Activated CD8-positive, alpha-beta memory T cell treated with anti-CD3 and anti-CD28 coated beads for 24 hours (primary cell): ENCODE data around the gene JOSD2.
"Not testable (repeated sequence)": the region's sequence is repeated elsewhere in the genome, so short reads cannot be mapped to it uniquely, and the experiment has no call there.

Experiments used
- DNase-seq: peaks from one replicate; pipeline ENCODE4 v3.0.0-alpha.2; 2020

The JOSD2 gene

DNA sequence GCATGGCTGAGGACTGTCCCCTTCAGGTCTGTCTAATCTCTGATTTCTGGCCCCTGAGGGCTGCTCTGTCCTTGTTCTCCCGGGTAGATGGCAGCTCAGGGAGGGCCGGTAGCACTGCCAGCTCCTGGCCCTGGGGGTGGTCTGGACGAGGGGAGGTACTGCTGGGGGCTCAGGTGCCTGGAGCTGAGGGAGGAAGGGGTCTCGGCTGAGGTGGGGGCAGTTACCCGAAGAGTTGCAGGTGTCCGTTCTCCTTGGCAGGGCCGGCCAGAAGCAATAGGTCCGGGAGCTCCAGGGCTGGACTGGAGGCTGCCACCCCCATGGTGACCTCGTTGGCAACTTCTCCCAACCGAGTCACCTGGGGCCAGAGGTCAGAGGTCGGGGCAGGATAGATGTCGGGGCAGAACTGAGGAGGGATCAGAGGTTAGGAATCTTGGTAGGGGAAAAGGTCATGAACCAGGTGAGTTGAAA is 35.9 kb downstream of the JOSD2 start:
- DNase-seq: no peak

DNA sequence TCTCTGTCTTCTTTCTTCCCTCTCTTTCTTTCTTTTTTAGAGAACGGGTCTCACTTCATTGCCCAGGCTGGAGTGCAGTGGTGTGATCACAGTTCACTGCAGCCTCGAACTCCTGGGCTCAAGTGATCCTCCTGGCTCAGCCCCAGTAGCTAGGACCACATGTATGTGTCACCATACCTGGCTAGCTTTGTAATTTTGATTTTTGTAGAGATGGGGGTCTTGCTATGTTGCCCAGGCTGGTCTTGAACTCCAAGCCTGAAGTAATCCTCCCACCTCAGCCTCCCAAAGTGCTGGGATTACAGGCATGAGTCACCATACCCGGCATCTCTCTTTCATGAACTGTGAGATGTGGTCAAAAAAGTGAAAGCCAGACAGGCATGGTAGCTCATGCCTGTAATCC is 37.7 kb downstream of the JOSD2 start:
- DNase-seq: not testable (repeated sequence)

DNA sequence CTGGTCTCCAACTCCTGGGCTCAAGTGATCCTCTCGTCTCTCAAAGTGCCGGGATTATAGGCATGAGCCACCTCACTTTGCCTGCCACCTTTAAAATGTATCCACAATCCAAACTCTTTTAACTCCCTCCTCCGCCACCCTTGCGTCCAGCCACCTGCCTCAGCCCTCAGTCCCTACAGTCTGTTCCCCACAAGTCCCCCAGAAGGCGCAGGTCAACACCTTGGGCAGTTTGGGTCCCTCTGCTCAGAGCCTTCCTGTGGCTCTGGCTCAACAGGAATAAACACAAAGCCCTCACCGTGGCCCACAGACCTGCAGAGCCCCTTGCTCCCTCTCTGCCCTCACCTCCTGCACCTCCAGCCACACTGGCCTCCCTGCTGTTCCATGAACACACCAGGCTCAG is 42.2 kb downstream of the JOSD2 start:
- DNase-seq: no peak

DNA sequence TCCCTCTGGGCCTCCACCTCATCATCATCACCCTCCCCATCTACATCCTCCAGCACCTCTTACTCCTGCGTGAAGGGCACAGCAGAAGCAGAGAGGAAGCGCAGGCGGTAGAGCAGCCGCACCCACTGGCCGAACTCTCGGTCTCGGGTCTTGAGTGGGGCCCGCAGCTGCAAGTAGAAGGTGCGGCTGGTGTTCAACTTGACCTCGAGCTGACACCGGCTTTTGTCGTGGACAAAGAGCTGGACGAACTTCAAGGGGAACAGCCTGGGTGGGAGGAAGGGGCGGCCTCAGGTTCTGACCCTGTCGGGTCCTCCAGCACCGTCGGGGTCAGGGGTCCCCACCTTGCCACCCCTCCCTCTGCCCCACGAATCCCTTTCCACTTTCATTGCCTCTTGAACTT is 43.4 kb downstream of the JOSD2 start:
- no peak for DNase-seq

DNA sequence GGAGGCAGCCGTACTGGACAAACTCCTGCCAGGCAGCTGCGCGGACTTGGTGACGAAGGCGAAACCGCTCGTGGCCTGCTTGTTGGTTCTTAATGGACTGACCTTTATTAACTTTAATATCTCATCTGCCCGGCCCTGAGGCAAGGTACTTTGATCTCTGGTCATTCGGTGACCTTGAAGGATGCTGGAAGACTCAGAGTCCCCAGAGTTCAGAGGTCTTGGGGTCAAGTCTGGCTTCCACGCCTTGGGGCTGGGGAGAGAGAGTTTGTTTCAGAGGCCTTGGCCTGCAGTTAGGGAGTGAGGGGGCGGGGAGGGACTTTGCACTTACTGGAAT is 44.3 kb downstream of the JOSD2 start:
- no peak for DNase-seq

DNA sequence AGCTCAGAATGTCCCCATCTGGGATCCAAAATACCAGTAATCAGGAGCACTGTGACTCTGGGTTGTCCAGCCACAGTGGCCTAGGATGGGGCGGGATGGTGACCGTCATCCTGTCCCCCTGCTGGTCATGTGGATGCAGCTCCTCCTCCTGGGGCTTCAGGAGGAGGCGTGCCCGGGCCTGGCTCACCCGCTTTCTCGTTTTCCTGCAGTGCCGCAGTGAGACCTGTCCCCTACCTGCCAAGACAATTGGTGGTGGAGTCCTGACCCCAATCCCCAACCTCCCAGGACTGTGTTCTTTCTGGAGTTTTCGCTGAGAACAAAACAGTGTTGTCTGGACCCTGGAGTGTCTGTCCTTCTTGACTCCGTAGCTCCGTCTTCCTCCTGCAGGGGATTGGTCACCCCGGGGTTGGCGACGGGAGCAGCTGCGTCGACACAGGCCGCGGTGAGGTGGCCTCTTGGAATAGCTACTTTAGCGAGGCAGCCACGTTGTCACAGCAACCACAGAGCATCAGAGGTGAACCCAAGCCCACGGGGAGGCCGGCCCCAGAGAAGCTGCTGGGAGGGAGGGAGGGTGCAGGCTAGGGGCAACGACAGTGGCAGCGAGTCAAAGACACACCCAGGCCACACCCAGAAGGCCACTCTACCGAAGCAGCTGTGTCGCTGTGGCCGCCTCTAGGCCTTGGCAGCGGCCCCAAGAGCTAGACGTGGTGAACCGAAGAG is 44.8 kb downstream of the JOSD2 start:
- DNase-seq: no peak

DNA sequence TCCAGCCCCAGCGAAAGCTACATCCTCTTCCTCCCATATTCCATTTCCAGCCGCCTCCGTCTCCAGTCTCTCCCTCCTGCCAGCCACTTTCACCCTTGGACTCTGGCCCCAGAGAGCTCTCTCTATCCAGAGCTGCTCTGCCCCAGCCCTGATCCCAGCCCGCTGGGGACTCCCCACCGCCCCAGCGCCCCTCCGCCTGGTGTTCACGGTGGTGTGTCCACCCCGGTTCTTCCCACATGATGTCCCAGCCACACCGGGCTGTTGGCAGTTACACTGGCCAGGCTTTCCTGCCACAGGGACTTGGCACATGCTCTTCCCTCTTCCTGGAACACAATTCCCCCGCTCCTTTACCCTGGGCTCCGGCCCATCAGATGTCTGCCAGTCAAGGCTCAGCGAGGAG is 46.0 kb downstream of the JOSD2 start:
- DNase-seq: no peak

DNA sequence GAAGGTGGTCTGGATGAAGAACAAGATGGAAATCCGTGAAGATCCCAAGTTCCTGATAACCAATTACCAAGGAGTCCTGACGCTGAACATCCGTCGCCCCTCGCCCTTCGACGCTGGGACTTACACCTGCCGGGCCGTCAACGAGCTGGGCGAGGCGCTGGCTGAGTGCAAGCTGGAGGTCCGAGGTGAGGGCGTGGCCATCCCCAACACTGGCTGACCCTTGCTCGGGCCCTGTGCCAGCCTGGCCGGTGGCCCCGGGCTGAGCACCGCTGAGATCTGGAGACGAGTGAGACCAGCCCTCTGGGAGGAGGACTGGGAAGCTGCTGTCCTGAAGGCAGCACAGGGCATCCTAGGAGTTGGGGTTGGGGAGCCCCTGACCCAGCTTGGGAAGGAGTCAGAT is 46.6 kb downstream of the JOSD2 start:
- DNase-seq: no peak

DNA sequence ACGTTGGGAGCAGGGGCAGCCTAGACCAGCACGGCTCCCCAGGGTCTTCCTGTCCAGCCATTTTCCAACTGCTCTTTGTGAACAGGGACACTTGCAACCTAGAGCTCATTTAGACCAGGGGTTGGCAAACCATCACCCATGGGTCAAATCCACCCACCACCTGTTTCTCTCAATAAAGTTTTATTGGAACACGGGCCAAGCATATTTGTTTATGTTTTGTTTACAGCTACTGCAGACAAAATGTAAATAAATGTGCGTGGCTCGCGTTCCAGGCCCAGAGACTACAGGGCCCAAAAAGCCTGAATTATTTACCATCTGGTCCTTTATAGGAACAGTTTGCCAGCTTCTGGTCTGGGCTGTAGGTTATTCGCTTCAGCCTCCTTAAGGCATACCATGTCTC is 48.0 kb downstream of the JOSD2 start:
- no peak for DNase-seq

DNA sequence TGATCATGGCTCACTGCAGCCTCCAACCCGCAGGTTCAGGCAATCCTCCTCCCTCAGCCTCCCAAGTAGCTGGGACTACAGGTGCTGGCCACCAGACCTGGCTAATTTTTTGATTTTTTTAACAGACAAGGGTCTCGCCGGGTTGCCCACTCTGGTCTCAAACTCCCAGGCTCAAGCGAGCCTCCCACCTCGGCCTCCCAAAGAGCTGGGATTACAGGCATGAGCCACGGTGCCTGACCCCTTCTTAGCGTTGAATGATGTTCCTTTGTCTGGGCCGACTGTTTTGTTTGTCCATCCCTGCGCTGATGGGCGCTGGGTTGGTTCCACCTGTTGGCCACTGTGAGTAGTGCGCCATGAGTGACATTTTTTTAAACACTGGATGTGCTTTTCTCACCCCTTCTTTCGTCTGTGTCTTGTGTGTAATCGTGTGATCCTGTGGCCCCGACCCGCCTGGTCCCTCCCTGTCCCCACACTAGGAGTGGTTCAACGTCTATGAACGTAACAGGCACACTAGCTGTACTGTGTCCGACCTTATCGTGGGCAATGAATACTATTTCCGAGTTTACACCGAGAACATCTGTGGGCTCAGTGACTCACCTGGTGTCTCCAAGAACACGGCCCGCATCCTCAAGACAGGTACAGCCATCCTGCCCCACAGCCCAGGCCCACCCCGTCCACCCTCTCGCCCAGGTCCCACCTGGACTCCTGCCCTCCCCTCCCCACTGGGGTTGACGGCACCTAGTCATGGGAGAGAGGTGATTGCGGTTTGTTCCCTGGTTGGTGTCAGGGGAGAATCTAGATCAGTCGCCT is 49.7 kb downstream of the JOSD2 start:
- peak; percentile 81 for DNase-seq

DNA sequence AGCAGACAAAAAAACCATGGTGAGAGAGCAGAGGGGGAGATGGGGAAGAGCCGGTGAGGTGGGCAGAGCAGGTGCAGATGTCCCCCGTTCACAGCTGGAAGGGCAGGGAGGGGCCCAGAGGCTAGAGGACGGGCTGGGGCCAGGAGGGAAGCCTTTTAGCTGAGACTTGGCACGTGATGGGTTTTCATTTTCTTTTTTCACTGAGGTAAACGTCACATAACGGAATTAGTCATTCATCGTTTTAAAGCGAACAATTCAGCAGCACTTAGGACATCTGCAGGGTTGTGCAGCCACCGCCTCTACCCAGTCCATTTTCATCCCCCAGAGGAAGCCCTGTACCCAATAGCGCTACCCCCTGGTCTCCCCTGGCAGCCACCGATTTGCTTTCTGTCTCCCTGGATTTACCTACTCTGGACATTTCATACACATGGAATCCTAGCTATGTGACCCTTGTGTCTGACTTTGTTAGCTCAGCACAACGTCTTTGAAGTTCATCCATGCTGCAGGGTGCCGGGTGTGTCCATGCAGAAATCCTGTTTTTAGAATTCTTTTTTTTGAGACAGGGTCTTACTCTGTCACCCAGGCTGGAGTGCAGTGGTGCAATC is 50.7 kb downstream of the JOSD2 start:
- no peak for DNase-seq

DNA sequence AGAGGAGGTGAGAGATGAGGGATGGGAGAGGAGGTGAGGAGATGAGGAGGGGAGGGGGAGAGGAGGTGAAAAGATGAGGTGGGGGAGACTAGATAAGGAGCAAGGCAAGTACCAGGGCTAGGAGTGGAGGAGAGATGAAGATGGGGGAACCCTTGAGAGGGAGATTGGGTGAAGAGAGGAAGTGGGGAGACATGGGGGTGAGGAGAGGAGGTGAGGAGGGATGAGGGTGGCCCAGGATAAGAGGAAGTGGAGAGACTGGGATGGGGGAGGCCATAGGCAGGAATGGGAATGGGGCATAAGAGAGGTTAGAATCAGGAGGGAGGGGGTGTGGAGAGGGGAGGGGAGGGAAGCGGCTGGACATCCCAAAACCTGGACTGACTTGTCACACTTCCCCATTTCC is 51.4 kb downstream of the JOSD2 start:
- DNase-seq: no peak

DNA sequence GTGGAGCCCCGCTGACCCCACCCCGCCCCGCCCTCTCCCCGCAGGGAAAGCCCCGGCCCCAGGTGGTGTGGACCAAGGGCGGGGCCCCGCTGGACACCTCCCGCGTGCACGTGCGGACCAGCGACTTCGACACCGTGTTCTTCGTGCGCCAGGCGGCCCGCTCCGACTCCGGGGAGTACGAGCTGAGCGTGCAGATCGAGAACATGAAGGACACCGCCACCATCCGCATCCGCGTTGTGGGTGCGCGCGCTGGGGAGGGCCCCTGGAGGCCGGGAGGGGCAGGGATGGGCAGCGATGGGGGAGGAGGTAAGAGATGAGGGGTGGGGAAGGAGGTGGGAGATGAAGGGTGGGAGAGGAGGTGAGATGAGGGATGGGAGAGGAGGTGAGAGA is 51.9 kb downstream of the JOSD2 start:
- no peak for DNase-seq

DNA sequence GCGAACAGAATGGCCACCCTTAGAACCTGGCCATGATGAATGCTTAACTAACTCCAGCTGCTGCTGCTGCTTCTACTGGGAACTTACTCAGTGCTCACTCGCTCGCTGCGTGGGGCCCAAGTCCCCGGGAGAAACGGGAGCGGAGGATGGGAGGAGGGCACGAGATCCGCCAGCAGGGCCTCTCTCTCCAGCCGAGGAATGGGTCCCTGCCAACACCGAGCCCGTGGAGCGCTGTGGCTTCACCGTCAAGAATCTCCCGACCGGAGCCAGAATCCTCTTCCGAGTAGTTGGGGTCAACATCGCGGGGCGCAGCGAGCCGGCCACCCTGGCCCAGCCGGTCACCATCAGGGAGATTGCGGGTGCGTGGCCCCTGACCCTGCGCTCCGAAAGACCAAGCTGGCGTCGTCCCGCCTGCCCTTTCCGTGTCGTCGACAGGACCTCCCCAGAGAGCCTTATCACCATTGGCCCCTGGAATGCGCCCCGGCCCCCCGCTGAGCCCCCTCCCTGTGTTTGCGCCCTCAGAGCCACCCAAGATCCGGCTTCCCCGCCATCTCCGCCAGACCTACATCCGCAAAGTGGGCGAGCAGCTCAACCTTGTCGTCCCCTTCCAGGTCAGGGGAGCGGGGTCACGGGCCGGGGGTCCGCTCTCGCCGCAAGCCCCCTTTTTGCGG is 52.5 kb downstream of the JOSD2 start:
- no peak for DNase-seq

DNA sequence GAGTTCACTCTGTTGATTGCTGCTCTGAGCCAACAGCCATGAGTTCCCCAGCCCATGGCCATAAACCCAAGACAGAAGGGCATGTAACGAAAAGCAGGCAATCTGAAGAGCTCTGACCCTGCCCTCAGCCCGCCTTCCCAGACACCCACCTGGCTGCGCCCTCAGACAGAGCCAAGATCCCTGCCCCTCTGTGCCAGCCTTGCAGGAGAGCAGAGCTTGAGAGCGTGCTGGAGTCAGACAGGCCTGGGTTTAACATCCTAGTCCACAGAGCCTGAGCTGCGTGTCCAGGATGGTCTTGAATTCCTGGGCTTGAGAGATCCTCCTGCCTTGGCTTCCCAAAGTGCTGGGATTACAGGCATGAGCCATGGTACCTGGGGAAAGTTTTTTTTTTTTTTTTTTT is 53.7 kb downstream of the JOSD2 start:
- no peak for DNase-seq
